PC-9 (cell line): ENCODE results near the gene PCDHGA5.

Experiments
- CTCF ChIP-seq: fragments of 200-600 bp; sonication (generic); conservative IDR thresholded peaks from 2 replicates; pipeline ENCODE4 v1.6.1; 2017; ENCODE audit warnings: mixed run types, antibody characterized with exemption, mild to moderate bottlenecking, moderate library complexity
- EZH2 ChIP-seq: fragments of 200-600 bp; sonication (generic); IDR thresholded peaks from 2 replicates; pipeline ENCODE4 v1.8.0; 2017; ENCODE audit warnings: antibody characterized with exemption, low read depth

GRCh38 chr5:141356950-141357349, 7.0 kb upstream of the PCDHGA5 start:
- TF ChIP-seq CTCF (no peak), EZH2 (no peak)
